ENCODE data around the gene FAM187B. TPM values are rescaled to one million over a fixed set of nuclear protein-coding genes. Genes with fewer than 3 reads are reported as not detected.

The FAM187B gene
- polyA plus RNA-seq, 1 of the 3 experiments (the other 2 are of a cell fraction), result not detected

GRCh38 chr19:35271546-35271945, 43.0 kb upstream of the FAM187B start:
- DNase-seq, result no peak
- Histone ChIP-seq H3K79me2 (ENCODE audit: insufficient read depth) (peaks cover 18% of the 10 kb centered on the region), H2AFZ (ENCODE audit: low read depth) (no peak overlapping the region), H3K36me3 (replicated peaks in 1 of 2; ENCODE audit: control insufficient read depth in 1 of 2, insufficient read depth in 2 of 2, low read length in 1 of 2) (peaks cover 28 to 34% of the 10 kb centered on the region in 2 experiments), H3K9me2 (no peaks in the 10 kb centered on the region), H3K4me1 (ENCODE audit: control insufficient read depth in 1 of 2, insufficient read depth in 2 of 2, low read depth in 1 of 2, low read length in 1 of 2) (peaks cover 4 to 12% of the 10 kb centered on the region in 2 experiments; a peak in 1 of 4 replicates), H3K9me3 (no peaks in the 10 kb centered on the region), H3K4me2 (no peak overlapping the region), H3K27me3 (ENCODE audit: insufficient read depth) (no peaks in the 10 kb centered on the region), H3K27ac (ENCODE audit: low read depth in 2 of 2, low read length in 1 of 2) (no peak overlapping the region), H3K4me3 (ENCODE audit: low read depth in 2 of 2, low read length in 1 of 2) (no peak overlapping the region), H3F3A (replicated peaks; ENCODE audit: insufficient read depth) (no peaks in the 10 kb centered on the region), H3K9ac (no peak overlapping the region), H4K20me1 (ENCODE audit: insufficient read depth) (no peaks in the 10 kb centered on the region)
- TF ChIP-seq, protein P1, sequence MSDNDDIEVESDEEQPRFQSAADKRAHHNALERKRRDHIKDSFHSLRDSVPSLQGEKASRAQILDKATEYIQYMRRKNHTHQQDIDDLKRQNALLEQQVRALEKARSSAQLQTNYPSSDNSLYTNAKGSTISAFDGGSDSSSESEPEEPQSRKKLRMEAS (IDR thresholded peaks at IDR 0.05; ENCODE audit: low read depth), result no peak
- no peak for TF ChIP-seq RCOR1 (IDR thresholded peaks at IDR 0.05; ENCODE audit: low read length)
- TF ChIP-seq, protein P2, sequence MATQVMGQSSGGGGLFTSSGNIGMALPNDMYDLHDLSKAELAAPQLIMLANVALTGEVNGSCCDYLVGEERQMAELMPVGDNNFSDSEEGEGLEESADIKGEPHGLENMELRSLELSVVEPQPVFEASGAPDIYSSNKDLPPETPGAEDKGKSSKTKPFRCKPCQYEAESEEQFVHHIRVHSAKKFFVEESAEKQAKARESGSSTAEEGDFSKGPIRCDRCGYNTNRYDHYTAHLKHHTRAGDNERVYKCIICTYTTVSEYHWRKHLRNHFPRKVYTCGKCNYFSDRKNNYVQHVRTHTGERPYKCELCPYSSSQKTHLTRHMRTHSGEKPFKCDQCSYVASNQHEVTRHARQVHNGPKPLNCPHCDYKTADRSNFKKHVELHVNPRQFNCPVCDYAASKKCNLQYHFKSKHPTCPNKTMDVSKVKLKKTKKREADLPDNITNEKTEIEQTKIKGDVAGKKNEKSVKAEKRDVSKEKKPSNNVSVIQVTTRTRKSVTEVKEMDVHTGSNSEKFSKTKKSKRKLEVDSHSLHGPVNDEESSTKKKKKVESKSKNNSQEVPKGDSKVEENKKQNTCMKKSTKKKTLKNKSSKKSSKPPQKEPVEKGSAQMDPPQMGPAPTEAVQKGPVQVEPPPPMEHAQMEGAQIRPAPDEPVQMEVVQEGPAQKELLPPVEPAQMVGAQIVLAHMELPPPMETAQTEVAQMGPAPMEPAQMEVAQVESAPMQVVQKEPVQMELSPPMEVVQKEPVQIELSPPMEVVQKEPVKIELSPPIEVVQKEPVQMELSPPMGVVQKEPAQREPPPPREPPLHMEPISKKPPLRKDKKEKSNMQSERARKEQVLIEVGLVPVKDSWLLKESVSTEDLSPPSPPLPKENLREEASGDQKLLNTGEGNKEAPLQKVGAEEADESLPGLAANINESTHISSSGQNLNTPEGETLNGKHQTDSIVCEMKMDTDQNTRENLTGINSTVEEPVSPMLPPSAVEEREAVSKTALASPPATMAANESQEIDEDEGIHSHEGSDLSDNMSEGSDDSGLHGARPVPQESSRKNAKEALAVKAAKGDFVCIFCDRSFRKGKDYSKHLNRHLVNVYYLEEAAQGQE (IDR thresholded peaks at IDR 0.05; ENCODE audit: low read depth, low read length), result no peak
- TF ChIP-seq YY1 (IDR thresholded peaks at IDR 0.05; ENCODE audit: low read depth), result no peak
- TF ChIP-seq RAD21 (IDR thresholded peaks at IDR 0.05; ENCODE audit: low read length), result no peak
- TF ChIP-seq FOXM1 (IDR thresholded peaks at IDR 0.05; ENCODE audit: low read depth), result no peak
- TF ChIP-seq GATA2 (CRISPR knock-in tag; IDR thresholded peaks at IDR 0.05), result no peak
- TF ChIP-seq TAF1 (IDR thresholded peaks at IDR 0.05; ENCODE audit: borderline replicate concordance, low read depth, low read length), result no peak
- no peak for TF ChIP-seq MXI1 (IDR thresholded peaks at IDR 0.05; ENCODE audit: low read depth, low read length)
- no peak for TF ChIP-seq NFIC (IDR thresholded peaks at IDR 0.05; ENCODE audit: borderline replicate concordance)
- TF ChIP-seq, protein P3, sequence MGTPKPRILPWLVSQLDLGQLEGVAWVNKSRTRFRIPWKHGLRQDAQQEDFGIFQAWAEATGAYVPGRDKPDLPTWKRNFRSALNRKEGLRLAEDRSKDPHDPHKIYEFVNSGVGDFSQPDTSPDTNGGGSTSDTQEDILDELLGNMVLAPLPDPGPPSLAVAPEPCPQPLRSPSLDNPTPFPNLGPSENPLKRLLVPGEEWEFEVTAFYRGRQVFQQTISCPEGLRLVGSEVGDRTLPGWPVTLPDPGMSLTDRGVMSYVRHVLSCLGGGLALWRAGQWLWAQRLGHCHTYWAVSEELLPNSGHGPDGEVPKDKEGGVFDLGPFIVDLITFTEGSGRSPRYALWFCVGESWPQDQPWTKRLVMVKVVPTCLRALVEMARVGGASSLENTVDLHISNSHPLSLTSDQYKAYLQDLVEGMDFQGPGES (IDR thresholded peaks at IDR 0.05; ENCODE audit: low read depth, low read length), result no peak
- no peak for TF ChIP-seq SMC3 (IDR thresholded peaks at IDR 0.05; ENCODE audit: low read depth, low read length)
- no peak for TF ChIP-seq ZBTB33 (IDR thresholded peaks at IDR 0.05; ENCODE audit: borderline replicate concordance, low read depth)
- TF ChIP-seq, protein P4, sequence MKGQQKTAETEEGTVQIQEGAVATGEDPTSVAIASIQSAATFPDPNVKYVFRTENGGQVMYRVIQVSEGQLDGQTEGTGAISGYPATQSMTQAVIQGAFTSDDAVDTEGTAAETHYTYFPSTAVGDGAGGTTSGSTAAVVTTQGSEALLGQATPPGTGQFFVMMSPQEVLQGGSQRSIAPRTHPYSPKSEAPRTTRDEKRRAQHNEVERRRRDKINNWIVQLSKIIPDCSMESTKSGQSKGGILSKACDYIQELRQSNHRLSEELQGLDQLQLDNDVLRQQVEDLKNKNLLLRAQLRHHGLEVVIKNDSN (IDR thresholded peaks at IDR 0.05; ENCODE audit: borderline replicate concordance, low read depth), result no peak
- POLR2A ChIA-PET, result no interaction called here
- CTCF ChIA-PET, result interaction anchor here (0.9 kb wide), 1 partner anchor 17 kb away, joined by 3 read pairs; no protein-coding TSS in a partner anchor
- 98% methylated on average over 7 of the region's 7 CpGs for WGBS (ENCODE audit: low lambda C conversion rate)
